NK-92 (cell line): ENCODE data around the gene S100A6.

ENCODE experiments used
- DNase-seq: peaks from one replicate; lab custom pipeline; 2025; ENCODE audit not compliant: unreplicated experiment; lab: John Stamatoyannopoulos, UW

Gene S100A6

GRCh38 chr1:153506831-153507413 lies 28.9 kb downstream of the S100A6 start:
- DNase-seq = no peak

- DNase-seq = no peak
Measured at GRCh38 chr1:153506386-153506785, 29.4 kb downstream of the S100A6 start.

GRCh38 chr1:153505576-153505975 lies 30.2 kb downstream of the S100A6 start:
- DNase-seq = no peak

GRCh38 chr1:153503766-153504165 lies 32.0 kb downstream of the S100A6 start:
- no peak for DNase-seq

GRCh38 chr1:153498746-153499145 lies 37.0 kb downstream of the S100A6 start:
- no peak for DNase-seq

GRCh38 chr1:153495536-153495935 lies 40.3 kb downstream of the S100A6 start:
- DNase-seq = no peak

- DNase-seq = no peak
Measured at GRCh38 chr1:153494976-153495535, 40.7 kb downstream of the S100A6 start.

- DNase-seq = no peak
Measured at GRCh38 chr1:153493343-153493960, 42.3 kb downstream of the S100A6 start.

- DNase-seq = peak; percentile 25
Measured at GRCh38 chr1:153490272-153491051, 45.3 kb downstream of the S100A6 start.

- DNase-seq = no peak
Measured at GRCh38 chr1:153488731-153489130, 47.1 kb downstream of the S100A6 start.

- DNase-seq = no peak
Measured at GRCh38 chr1:153487707-153488106, 48.1 kb downstream of the S100A6 start.

GRCh38 chr1:153485863-153486262 lies 49.9 kb downstream of the S100A6 start:
- DNase-seq = no peak
